ENCODE measurements around the gene ANAPC1.

GRCh38 chr2:111900859-111901258 lies 16.9 kb upstream of the ANAPC1 start:
- TF ChIP-seq CTCF (IDR thresholded peaks at IDR 0.05) (peak; percentile 55), MXI1 (IDR thresholded peaks at IDR 0.05; ENCODE audit: low read depth, low read length) (no peak), ELF1 (IDR thresholded peaks at IDR 0.05) (no peak), SIN3A (IDR thresholded peaks at IDR 0.05; ENCODE audit: borderline replicate concordance, low read depth, low read length) (no peak), POLR2AphosphoS5 (IDR thresholded peaks at IDR 0.05; ENCODE audit: low read depth, low read length) (no peak), GATA2 (CRISPR knock-in tag; IDR thresholded peaks at IDR 0.05) (no peak), EZH2phosphoT487 (IDR thresholded peaks at IDR 0.05; ENCODE audit: borderline replicate concordance, low read depth) (no peak), ZBTB33 (IDR thresholded peaks at IDR 0.05; ENCODE audit: borderline replicate concordance, low read depth) (no peak), MAX (IDR thresholded peaks at IDR 0.05; ENCODE audit: low read depth) (no peak)

All from SK-N-SH (cell line).